Activated CD8-positive, alpha-beta memory T cell treated with anti-CD3 and anti-CD28 coated beads for 4 hours (primary cell): ENCODE measurements around the gene COX4I1.

Source experiments
- DNase-seq, 2 donors: peaks; one replicate each; pipeline ENCODE4 v3.0.0-alpha.2; 2020; ENCODE audit warnings: low read depth in 2 of 2

Gene COX4I1

DNA sequence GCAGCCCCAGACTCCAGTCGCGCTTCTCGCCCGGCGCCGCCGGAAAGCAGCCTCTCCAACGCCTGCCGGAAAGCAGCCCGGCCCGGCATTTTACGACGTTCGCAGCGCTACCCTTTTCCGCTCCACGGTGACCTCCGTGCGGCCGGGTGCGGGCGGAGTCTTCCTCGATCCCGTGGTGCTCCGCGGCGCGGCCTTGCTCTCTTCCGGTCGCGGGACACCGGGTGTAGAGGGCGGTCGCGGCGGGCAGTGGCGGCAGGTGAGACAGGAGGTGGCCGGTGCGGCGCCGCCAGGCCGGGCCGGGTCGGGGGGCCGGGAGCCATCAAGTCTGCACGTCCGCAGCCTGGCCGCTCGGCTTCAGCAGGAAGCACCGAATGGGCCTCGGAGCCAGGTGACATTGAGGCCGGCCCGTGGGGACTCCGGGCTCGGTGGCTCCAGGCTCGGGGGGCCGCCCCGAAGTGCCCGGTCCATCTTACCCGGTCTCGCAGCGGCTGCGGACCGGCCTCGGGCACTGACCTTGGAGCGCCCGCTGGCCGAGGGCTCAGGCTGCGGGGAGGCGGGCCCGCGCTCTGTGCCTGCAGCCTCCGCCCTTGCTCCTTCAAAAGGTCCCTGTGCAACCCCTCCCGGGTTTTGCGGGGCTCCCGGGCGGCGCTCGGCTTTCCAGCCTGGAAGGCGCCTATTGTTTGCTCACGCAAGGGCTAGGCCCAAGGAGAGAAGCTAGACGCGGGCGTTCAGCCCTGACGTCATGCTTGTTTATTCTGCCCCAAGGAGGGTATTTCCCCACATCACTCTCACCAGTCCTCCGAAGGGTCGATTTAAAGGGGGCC, at the start of gene COX4I1, which contains the start of gene EMC8:
Gene COX4I1 (plus strand): TSS at position 199 of the 824 bp plus-strand sequence. CDS start 1,511 bp downstream, outside the sequence.
Gene EMC8 (minus strand): TSS at position 48 of the 824 bp plus-strand sequence. CDS start 249 bp downstream, outside the sequence.
- DNase-seq = peak; percentile 84 to 87

DNA sequence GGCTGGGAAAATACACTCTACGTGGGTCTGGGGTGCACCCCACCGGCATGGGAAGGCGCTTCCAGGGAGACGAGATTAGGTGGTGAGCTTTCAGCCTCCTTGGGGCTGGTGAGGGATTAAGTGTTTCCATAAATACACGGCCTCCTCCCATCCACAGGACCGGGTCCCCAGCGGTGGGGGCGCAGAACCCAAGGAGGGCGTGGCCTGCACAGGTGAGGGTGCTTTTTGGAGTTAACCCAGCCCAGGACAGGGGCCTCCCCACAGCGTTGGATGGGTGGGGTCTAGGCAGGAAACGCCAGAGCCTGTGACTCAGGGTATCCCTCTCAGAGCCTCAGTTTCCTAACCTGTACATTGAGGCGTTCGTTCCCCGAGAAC, 49.7 kb upstream of the COX4I1 start:
- DNase-seq = no peak

DNA sequence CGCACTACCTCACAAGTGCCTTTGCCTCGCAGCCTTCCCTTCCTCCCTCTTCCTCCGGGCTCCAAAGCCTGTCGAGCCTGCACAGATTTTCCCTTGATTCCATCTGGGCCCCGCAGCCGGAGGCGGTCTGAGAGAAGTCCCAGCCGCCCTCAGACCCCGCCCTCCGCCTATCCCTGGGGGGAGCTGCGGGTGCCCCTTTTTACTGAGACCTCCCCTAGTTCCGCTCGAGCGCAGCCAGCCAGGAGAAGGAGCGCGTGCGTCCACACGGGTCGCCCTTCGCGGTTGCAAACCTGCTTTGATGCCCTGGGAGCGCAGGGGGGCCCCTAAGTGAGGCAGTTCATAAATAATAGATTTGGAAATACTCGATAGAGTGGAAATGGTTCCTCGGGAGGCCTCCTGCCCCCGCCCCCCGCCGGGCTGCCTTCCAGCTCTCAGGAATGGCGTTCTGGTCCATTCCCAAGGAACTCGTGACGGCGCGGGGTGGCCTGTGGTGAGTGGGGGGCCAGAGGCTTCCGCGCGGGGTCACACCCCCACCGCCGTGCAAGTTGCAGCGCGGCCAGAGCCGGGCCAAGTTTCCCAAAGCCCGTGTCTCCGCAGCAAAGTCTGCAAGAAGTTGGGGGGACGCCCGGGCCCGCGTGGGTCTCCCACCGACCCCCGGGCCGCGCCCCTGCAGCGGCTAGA, 49.2 kb upstream of the COX4I1 start:
- DNase-seq = no peak

DNA sequence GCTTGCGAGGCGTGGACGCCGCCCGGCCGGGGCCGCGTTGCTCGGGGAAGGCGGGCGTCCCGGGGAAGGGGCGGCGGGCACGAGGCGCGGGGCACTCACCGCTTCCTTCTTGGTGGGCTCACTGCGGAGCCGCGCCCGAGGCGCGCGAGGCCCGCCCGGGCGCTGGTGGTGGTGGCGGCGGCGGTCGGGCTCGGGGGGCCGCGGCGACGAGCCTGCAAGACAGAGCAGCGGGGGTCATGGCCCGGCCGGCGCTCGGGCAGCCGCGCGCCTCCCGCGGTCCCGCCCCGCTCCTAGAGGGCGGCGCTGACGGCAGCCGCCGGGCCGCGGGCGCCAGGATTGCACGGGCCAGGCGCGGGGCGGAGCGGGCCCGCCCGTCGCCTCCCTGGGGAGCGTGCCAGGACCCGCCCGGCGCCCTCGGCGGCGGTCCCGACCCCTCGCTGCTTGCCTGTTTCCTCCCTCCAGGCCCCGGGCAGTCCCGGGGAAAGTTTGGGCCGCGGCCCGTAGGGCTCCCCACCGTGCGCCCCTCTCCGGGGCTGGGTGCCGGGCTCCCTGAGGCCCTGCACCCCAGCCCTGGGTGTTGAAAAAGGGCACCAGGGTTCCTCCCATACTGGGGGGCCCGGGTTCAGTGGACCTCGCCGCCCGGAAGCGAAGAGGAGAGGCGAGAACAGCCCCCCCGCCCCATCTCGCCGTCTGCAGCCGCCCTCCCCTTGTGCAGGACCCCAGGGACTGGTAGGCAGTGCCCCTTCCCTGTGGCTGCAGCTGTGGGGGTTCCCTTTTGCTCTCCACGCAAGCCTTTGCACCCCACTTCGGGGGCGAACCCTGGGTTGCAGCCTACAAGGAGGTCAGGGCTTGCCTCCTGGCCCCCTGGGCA, 48.4 kb upstream of the COX4I1 start, which contains the start of gene C16orf74:
Gene C16orf74 (minus strand): TSS at position 270 of the 871 bp plus-strand sequence. CDS start 15,879 bp downstream, outside the sequence.
- no peak for DNase-seq

DNA sequence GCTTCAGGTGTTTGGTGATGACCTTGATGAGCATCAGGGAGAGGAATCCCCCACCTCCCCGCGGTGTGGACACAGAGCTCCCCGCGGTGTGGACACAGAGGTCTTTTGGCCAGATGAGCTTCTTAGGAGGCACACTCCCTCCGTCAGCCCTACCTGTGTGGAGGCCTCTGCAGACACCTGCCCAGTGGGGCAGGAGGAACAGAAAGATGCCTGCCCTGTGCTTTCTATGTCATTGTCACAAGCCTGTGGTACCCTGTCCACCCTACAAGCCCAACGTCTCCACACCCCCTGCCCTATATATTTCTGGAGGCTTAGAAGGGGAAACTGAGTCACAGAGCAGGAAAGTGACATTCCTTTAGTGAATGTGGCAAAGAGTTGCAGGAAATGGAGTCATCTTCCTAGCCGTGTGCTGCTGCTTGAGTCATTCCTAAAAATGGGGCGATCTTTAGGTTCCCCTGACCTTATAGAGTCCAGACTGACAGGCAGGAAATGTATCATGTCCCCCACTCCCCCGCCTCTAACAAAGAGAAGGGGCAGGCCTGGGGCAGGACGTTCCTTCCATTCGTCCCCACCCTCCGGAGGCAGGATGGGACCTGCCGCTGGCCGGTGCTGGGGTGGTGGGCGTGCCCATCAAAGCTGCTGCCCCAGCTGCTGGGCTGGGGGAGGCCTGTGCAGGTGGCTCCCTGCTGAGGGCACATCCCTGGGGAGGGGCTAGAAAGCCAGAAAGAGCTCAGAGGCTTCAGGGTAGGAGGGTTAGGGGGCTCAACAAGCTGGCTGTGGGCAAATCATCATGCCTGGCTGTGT, 47.6 kb upstream of the COX4I1 start:
- DNase-seq = no peak

DNA sequence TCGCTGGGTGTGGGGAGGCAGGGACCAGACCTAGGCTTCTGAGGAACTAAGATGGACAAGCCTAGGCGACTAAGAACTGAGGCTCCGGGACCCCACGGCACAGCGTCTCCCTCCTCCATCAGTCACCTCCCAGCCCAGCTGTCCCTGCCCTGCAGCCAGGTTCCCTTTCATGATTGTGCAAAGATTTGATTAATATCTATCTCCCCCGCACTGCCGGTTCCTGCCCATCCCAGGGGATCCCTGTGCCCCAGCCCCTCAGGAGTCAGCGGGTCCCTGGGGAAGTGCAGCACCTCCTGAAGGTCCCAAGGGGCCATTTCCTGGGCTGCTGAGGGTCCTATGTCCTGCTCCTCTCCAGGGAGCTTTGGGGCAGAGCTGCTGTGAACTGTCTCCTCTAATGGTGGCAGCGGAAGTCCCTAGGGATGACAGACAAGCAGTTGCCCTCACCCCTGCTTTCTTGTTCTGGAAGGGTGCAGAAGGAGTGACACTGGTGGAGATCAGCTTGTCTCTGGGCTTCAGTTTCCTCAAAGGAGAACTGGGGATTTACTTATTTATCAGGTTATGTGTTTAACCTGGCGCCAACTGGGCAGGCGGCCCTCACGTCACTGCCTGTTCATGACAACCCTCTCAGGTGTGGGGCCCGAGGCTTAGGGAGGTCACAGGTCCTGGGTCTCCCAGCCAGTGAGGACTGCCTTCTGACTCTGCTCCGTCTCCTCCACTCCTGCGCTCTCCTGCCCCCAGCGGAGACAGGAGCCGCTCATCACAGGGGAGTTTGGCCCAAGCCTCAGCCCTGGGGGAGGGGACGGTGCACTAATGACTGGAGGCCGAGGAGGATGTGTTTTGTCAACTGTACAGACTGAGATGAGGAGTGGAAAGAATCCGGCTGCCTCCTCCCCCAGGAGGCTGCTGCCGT, 46.7 kb upstream of the COX4I1 start:
- no peak for DNase-seq

DNA sequence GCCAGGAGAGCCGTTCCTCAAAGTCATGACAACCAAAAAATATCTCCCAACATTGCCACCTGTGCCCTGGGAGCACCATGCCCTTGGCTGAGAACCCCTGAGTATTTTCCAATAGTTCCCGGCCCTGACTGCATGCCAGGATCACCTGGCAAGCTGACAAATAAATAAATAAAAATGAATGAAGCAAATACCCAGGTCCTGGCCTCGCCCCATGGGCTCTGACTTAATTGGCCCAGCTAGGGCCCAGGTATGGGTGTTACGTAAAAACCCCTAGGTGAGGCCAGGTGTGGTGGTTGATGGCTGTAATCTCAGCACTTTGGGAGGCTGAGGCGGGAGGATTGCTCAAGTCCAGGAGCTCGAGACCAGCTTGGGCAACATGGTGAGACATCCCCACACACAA, 45.9 kb upstream of the COX4I1 start:
- DNase-seq = no peak

DNA sequence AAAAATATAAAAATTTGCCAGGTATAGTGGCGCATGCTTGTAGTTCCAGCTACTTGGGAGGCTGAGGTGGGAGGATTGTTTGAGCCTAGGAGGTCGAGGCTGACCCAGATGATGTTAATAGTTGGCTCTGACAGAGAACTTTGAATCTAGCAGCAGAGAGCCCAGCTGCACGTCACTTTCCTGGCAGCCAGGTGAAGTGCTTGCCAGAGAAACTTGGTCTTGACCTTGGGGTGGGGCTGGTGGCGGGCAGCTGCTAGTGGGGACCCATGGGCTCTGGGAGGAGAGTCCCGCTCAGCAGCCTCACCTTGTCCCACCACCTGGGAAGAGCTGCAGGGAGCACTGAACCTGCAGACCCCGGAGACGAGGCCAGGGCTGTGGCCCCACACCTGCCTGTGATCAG, 45.5 kb upstream of the COX4I1 start:
- no peak for DNase-seq

DNA sequence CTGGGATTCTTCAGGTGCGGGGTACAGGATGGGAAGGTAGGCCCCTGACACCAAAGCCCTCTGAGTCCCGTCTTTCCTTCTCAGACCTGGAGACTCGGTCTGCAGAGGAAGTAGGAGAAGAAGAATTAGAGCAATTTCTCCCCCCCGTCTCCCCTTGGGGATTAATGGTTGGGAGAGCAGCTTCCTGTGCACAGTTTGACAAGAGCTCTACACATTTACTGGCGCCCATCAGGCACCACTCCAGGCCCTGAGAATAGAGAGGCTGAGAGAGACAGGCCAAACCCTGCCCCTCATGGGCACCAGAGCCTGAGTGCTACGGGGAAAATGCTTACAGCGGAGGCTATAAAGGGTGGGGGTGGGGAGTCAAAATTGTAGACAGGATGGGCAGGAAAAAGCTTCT, 45.1 kb upstream of the COX4I1 start:
- no peak for DNase-seq

DNA sequence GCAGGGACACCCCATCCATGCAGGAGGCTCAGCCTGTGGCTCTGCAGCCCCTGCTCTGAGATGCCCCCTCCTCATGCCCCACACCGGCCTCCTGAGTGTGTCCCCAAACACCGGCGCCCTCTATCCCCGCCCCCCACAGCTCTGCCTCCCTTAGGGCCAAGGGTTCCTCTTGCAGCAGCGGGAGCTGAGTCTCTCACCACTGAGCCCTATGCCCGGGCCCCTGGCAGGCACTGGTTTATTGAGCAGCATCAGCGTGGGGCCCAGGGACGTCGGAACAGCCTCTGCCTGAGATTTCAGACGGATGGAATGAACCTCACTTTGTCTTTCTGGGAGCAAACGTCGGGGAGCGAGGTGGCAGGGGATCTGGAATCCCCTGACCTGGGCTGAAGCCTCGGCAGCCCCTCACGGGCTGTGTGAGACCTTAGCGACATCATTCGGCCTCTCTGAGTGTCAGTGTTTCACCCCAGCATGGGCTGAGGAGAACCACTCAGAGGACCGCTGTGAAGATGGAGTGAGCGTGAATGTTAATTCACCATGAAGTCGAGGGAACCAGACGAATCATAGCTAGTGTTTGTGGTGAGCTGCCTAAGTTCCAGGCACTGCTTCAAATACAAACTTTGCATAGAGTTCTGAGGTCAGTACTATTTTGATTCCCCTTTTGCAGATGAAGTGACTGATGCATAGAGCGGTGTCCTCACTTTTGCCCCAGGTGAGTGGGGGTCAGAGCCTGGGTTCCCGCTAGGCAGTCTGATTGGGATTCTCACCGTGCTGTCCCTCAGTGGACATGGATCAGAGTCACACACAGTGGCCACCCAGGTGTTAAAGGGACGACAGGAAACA, 43.3 kb upstream of the COX4I1 start:
- no peak for DNase-seq

DNA sequence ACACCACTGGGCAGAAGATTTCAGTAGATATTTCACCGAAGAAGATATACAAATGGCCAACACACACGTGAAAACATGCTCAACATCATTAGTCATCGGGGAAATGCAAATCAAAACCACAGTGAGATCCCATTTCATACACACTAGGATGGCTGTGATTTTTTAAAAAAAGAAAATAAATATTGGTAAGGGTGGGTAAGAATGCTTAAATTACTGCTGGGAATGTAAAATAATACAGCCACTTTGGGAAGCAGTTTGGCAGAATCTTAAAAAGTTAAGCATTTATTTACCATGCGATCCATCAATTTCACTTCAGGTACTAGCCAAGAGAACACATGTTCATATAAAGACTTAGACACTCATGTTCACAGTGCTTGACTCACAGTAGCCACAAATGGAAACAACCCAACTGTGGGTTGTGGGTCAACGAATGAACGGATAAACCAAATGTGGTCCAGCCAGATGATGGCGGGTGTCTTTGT, 42.1 kb upstream of the COX4I1 start:
- DNase-seq = no peak

DNA sequence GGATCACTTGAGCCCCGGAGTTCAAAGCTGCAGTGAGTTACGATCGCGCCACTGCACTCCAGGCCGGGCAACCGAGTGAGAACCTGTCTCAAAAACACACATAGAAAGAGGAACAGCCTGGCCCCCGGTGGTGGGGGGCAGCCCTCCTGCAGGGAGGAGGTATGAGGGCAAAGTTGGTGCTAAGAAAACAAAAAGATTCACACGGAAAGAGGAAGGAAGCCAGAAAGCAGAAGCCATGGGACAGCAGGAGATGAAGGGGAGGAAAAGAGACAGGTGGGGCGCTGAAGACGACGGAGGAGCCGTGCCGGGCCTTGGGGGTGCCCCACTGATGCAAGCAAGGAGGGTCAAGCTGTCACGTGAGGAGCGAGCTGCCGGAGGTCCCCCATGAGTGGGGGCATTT, 40.4 kb upstream of the COX4I1 start:
- no peak for DNase-seq

DNA sequence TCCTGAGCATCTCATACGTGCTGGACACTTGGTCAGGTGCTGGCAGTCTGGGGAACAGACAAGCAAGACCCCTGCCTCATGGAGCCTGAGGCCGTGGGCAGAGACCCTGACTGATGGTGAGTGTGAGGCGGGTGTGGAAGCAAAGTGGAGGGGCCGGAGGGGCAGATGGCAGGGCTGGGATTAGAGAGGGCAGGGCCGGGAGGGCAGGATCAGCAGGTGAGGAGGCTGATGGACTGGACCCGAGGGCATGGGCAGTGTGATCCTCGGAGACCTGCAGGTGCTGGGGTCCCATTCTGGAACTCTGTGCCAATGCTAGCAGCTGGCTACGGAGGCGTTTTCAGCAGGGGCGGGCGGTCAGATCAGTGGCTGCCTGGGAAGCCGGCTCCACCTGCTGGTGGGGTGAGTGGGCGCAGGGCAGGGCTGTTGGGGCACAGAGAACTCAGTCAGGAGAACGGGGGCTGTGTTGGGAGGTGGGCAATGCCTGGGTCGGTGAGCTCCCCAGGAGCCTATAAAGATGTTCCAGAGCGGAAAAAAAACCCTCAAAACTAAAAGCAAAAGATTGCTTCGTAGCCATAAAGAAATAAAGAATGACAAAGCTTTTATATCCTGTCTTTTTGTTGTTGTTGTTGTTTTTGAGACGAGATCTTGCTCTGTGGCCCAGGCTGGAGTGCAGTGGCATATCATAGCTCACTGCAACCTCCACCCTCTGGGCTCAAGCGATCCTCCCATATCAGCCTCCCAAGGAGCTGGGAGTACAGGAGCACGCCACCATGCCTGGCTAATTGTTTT, 39.7 kb upstream of the COX4I1 start:
- DNase-seq = no peak

DNA sequence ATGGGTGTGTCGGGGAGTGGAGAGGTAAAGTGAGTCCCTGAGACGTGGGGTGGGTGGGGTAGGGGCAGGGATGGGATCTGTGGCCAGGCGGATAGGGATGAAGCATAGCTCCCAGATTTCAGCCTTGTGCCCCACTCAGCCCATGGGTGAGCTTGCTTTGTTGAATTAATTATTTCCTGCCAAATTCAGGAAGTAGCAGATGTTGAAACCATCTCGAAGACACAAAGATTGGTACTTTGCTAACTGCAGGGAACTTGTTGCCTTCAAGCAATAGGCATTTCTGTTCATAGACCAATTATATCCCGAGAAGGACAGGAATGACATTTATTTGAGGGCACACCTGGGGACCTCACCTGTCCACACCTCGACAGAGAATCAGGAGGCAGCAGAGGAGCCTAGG, 37.6 kb upstream of the COX4I1 start:
- no peak for DNase-seq

DNA sequence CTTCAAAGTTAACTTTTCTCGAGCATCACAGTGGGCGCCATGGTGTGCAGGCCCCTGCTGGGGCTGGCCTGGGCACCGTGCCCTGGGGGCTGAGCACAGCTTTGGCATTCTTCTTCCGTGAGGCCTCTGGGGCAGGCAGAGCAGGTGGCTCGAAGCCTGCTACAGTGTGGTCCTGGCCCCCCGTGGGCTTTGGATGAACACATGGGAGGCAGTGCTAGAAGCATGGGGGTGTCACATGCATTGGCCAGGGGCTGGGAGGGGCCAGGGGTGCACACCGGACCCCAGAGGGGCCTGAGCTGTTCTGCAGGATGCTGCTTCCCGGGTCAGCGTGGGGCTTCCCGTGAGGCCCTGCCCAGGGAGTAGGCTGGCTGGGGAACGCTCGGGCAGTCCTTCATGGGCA, 36.5 kb upstream of the COX4I1 start:
- DNase-seq = no peak

DNA sequence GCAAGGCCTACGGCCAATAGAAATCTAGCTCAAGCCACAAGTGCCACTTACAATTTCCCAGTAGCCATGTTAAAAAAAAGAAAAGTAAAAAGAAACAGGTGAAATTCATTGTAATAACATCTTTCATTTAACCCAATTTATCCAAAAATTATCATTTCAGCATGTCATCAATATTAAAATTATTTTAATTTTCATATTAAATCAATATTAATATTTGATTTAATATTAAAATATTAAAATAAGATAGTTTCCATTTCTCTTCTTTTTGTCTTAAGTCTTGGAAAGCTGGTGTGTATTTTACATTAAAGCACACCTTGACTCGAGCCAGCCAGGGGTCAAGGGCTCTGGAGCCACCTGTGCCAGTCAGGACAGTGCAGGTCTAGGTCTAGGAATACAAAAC, 35.9 kb upstream of the COX4I1 start:
- no peak for DNase-seq

DNA sequence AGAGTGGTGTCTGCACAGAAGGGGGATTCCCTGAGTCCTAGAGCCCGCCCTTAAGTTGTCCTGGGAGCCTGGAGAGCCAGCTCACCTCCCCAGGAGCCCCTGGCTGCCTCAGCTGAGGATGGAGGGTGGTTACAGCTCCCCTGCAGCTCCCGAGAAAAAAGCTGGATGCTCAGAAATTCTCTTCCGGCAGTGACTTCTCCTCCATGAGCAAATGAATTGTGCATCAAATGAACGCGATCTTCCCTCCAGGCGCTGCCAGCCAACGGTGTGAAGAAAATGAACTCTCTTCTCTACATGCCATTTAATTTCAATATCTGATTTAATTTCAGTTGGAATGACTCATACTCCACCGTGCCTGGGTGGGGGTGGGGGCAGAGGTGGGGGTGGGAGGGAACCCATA, 34.3 kb upstream of the COX4I1 start:
- DNase-seq = no peak

DNA sequence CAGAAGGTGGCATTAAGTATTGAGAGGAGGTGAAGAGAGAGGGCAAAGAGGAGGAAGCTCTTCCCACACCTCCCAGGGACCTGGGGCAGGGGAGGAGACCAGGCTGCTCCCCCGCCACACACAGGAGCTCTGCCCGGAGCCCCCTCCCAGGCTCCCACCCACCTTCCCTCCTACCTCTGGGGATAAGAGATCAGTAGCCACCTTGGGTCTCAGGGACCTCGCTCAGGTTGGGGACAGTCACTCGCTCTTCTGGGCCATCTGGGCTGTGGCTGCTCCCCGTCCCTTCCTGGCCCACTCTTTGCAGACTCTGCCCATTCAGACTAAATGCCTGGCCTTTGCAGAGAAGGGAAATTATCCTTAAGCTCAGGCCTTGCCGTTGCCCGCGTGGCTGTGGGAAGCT, 33.7 kb upstream of the COX4I1 start:
- DNase-seq = no peak
